PC-3 (cell line): ENCODE data around the gene ZBTB14. TPM values are rescaled to one million over a fixed set of nuclear protein-coding genes. Genes with fewer than 3 reads are reported as not detected.

ENCODE experiments used
- ATAC-seq: fragments of 200-7000 bp; cut with Tn5 transposase; 2 replicates; pipeline ENCODE4 v1.9.1; 2020; ENCODE audit warnings: mild to moderate bottlenecking, moderate library complexity
- BruUV-seq: library from RNA; stranded (reverse); fragments of 400-500 nt; replicated peaks from 2 replicates; lab custom pipeline; 2021; lab: Mats Ljungman, UMichigan
- CTCF ChIA-PET: fragments of 300-600 bp; sonication (Branson Sonifier 250); formaldehyde crosslinking; loops from one replicate; lab custom pipeline; 2022; ENCODE audit warnings: antibody characterized with exemption; lab: Charles Lee
- POLR2A ChIA-PET: fragments of 300-600 bp; sonication (Branson Sonifier 250); formaldehyde crosslinking; loops from one replicate; lab custom pipeline; 2022; ENCODE audit warnings: antibody characterized with exemption; ENCODE audit not compliant: unreplicated experiment; lab: Charles Lee
- DNase-seq: peaks from one replicate; pipeline ENCODE4 v3.0.0-alpha.2; 2015
- H2AFZ ChIP-seq: fragments of 300-600 bp; sonication (generic); 2 replicates; pipeline ENCODE4 v1.6.0; 2016; ENCODE audit warnings: antibody characterized with exemption, low read length
- H3F3A ChIP-seq: fragments of 300-600 bp; sonication (generic); one replicate; pipeline ENCODE4 v1.6.0; 2017; ENCODE audit warnings: antibody characterized with exemption, low read length, control low read depth, mild to moderate bottlenecking; ENCODE audit not compliant: unreplicated experiment
- H3K27ac ChIP-seq: fragments of 300-600 bp; sonication (generic); 2 replicates; pipeline ENCODE4 v1.5.1; 2016; ENCODE audit warnings: mild to moderate bottlenecking, low read length
- H3K27me3 ChIP-seq: fragments of 300-600 bp; sonication (generic); 2 replicates; pipeline ENCODE4 v1.6.1; 2016; ENCODE audit warnings: low read length, mixed read lengths
- H3K36me3 ChIP-seq: fragments of 300-600 bp; sonication (generic); 2 replicates; pipeline ENCODE4 v1.6.1; 2016; ENCODE audit warnings: low read depth, mixed run types, low read length, mixed read lengths
- H3K4me1 ChIP-seq: fragments of 300-600 bp; sonication (generic); 2 replicates; pipeline ENCODE4 v1.5.1; 2016; ENCODE audit warnings: low read length; ENCODE audit not compliant: insufficient read depth
- H3K4me2 ChIP-seq: fragments of 300-600 bp; sonication (generic); 2 replicates; pipeline ENCODE4 v1.6.0; 2016; ENCODE audit warnings: low read length
- H3K4me3 ChIP-seq: fragments of 300-600 bp; sonication (generic); 2 replicates; pipeline ENCODE4 v1.5.1; 2016; ENCODE audit warnings: mild to moderate bottlenecking, low read length, mixed read lengths
- H3K79me2 ChIP-seq: fragments of 300-600 bp; sonication (generic); 2 replicates; pipeline ENCODE4 v1.6.1; 2017; ENCODE audit warnings: low read length, mixed read lengths
- H3K9ac ChIP-seq: fragments of 300-600 bp; sonication (generic); 2 replicates; pipeline ENCODE4 v1.6.0; 2016; ENCODE audit warnings: mild to moderate bottlenecking, low read length
- H3K9me2 ChIP-seq: fragments of 300-600 bp; sonication (generic); replicated peaks from 2 replicates; pipeline ENCODE4 v1.6.1; 2016; ENCODE audit warnings: mixed run types, low read length, mixed read lengths
- H3K9me3 ChIP-seq: fragments of 300-600 bp; sonication (generic); 2 replicates; pipeline ENCODE4 v1.6.1; 2016; ENCODE audit warnings: low read length, mixed read lengths
- H4K20me1 ChIP-seq: fragments of 300-600 bp; sonication (generic); 2 replicates; pipeline ENCODE4 v1.6.1; 2016; ENCODE audit warnings: low read length, mixed read lengths
- EZH2 ChIP-seq: fragments of 300-600 bp; sonication (generic); IDR thresholded peaks from one replicate; pipeline ENCODE4 v1.6.1; 2017; ENCODE audit warnings: antibody characterized with exemption, mild to moderate bottlenecking, low read length; ENCODE audit not compliant: unreplicated experiment
- EZH2phosphoT487 ChIP-seq: fragments of 300-600 bp; sonication (generic); IDR thresholded peaks from 2 replicates; pipeline ENCODE4 v1.6.1; 2018; ENCODE audit warnings: mild to moderate bottlenecking, antibody characterized with exemption, low read length, borderline replicate concordance
- intact Hi-C: fragments of 100-400 bp; cut with micrococcal nuclease; formaldehyde crosslinking; loops from 2 replicates; pipeline ENCODE4 v1.9.0; 2023
- total RNA-seq: library from RNA; depleted of rRNA; stranded (reverse); fragments of >200 nt; gene quantifications from 2 replicates; pipeline ENCODE4 v1.2.3, GENCODE V29; 2014
- TF ChIP-seq, protein P1 (sequence below): fragments of 300-600 bp; sonication (generic); conservative IDR thresholded peaks from 2 replicates; pipeline ENCODE4 v1.5.1; 2017; ENCODE audit warnings: antibody characterized with exemption, low read depth, mild to moderate bottlenecking, low read length

Gene ZBTB14
- total RNA-seq, 1 experiment from 2014 or later, result 6.8 TPM

DNA sequence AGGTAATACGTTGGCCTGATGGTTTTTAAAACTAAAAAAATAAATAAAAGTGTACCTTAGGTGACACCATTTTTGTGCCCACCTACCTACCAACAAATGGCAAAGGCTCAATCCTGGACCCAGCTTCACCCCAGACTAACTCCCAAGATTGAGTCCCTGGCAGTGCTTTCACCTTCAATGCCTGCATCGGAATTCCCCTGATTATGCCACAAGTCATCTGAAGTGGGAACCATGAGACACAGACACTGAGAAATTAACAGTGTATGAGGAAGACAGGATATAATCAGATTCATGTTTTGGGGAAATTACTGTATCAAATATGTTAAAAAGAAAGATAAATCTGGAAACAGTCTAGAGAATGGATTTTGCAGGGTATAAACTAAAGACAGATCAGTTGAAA lies 41.6 kb downstream of the ZBTB14 start:
- no peaks in the 10 kb centered on the region for H3K9me3 ChIP-seq
- no peaks in the 10 kb centered on the region for H3K9me2 ChIP-seq
- POLR2A ChIA-PET, result no interaction called here
- no peak overlapping the region for H3K27ac ChIP-seq
- intact Hi-C loops, result no loop called here
- H2AFZ ChIP-seq, result no peak overlapping the region
- TF ChIP-seq, protein P1, sequence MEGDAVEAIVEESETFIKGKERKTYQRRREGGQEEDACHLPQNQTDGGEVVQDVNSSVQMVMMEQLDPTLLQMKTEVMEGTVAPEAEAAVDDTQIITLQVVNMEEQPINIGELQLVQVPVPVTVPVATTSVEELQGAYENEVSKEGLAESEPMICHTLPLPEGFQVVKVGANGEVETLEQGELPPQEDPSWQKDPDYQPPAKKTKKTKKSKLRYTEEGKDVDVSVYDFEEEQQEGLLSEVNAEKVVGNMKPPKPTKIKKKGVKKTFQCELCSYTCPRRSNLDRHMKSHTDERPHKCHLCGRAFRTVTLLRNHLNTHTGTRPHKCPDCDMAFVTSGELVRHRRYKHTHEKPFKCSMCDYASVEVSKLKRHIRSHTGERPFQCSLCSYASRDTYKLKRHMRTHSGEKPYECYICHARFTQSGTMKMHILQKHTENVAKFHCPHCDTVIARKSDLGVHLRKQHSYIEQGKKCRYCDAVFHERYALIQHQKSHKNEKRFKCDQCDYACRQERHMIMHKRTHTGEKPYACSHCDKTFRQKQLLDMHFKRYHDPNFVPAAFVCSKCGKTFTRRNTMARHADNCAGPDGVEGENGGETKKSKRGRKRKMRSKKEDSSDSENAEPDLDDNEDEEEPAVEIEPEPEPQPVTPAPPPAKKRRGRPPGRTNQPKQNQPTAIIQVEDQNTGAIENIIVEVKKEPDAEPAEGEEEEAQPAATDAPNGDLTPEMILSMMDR, result no peak
- TF ChIP-seq EZH2phosphoT487, result no peak
- TF ChIP-seq EZH2, result no peak
- no peak for DNase-seq
- no peaks in the 10 kb centered on the region for H3K79me2 ChIP-seq
- H3K4me2 ChIP-seq, result no peak overlapping the region
- no peaks in the 10 kb centered on the region for H3F3A ChIP-seq
- no peaks in the 10 kb centered on the region for H3K27me3 ChIP-seq
- H3K9ac ChIP-seq, result no peak overlapping the region
- no peak for ATAC-seq
- BruUV-seq, result no TSS peak
- H4K20me1 ChIP-seq, result no peaks in the 10 kb centered on the region
- H3K36me3 ChIP-seq, result no peaks in the 10 kb centered on the region
- CTCF ChIA-PET, result no interaction called here
- no peaks in the 10 kb centered on the region for H3K4me1 ChIP-seq
- no peak overlapping the region for H3K4me3 ChIP-seq

DNA sequence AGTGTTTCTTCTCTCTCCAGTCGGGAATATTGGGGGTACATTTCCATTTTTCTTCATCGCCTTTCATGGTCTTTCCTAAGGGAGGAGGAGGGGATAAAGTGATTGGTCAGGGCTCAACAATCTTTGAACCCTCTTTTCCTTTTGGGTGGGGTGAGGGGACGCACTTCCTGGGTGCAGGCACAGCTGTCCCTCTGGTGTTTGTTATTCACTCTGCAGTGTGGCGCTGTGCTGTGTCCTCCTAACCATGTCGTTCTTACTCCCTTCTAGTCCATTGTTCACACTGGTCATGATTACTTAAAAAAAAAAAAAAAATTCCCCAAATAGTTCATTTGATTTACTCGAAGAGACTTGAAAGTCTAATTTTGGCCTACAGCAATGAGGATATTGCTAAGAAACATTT lies 44.4 kb downstream of the ZBTB14 start:
- H4K20me1 ChIP-seq, result no peaks in the 10 kb centered on the region
- no peaks in the 10 kb centered on the region for H3K4me1 ChIP-seq
- no TSS peak for BruUV-seq
- H3K27ac ChIP-seq, result no peak overlapping the region
- no peak overlapping the region for H2AFZ ChIP-seq
- H3F3A ChIP-seq, result no peaks in the 10 kb centered on the region
- ChIA-PET POLR2A (no interaction called here), CTCF (no interaction called here)
- ATAC-seq (no peak), DNase-seq (no peak)
- intact Hi-C loops, result no loop called here
- H3K4me2 ChIP-seq, result no peak overlapping the region
- no peak overlapping the region for H3K4me3 ChIP-seq
- no peaks in the 10 kb centered on the region for H3K9me3 ChIP-seq
- TF ChIP-seq EZH2 (no peak), EZH2phosphoT487 (no peak)
- TF ChIP-seq, protein P1, result no peak
- no peak overlapping the region for H3K9ac ChIP-seq
- no peaks in the 10 kb centered on the region for H3K27me3 ChIP-seq
- H3K36me3 ChIP-seq, result no peaks in the 10 kb centered on the region
- H3K79me2 ChIP-seq, result no peaks in the 10 kb centered on the region
- no peaks in the 10 kb centered on the region for H3K9me2 ChIP-seq

DNA sequence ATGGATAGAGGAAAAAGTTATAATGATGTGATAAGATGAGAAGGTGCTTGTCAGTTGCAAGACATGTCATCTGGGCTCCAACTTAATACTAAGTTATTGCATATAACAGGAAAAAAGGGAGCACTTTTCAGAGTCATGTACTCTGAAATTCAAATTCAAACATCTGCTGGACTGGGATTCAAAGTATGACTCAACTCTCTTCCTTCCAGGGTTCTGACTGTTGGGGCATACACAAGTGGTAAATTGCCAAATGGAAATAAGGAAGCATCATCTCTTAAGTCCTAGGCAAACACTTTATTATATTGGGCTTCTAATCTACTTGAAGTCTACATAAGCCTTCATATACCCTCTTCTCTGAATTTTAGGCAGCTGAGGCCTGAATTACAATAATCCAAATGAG lies 44.9 kb downstream of the ZBTB14 start:
- Histone ChIP-seq H3K9ac (no peak overlapping the region), H3K79me2 (no peaks in the 10 kb centered on the region), H3K36me3 (no peaks in the 10 kb centered on the region), H3K27me3 (no peaks in the 10 kb centered on the region), H3K27ac (no peak overlapping the region), H3K4me2 (no peak overlapping the region), H2AFZ (no peak overlapping the region), H3K4me3 (no peak overlapping the region), H3K4me1 (no peaks in the 10 kb centered on the region), H4K20me1 (no peaks in the 10 kb centered on the region), H3F3A (no peaks in the 10 kb centered on the region), H3K9me3 (no peaks in the 10 kb centered on the region), H3K9me2 (no peaks in the 10 kb centered on the region)
- DNase-seq, result no peak
- no peak for ATAC-seq
- ChIA-PET CTCF (no interaction called here), POLR2A (no interaction called here)
- TF ChIP-seq EZH2phosphoT487 (no peak), EZH2 (no peak)
- BruUV-seq, result no TSS peak
- intact Hi-C loops, result no loop called here
